Activated CD4-positive, alpha-beta T cell treated with anti-CD3 and anti-CD28 coated beads, Interleukin-2, amount 10 ng/mL, durations not matched to agents 24 days and 14 days (primary cell): ENCODE data around the gene MKRN1. TPM values are rescaled to one million over a fixed set of nuclear protein-coding genes. Genes with fewer than 3 reads are reported as not detected.
A peak's percentile ranks its signal among the peaks of the same experiment; 100 is the strongest.
"Not testable (repeated sequence)": the region's sequence is repeated elsewhere in the genome, so short reads cannot be mapped to it uniquely, and the experiment has no call there.

Source experiments
- DNase-seq: peaks from one replicate; pipeline ENCODE4 v3.0.0; 2022
- H3K27ac Mint-ChIP-seq: one replicate; pipeline ENCODE4 v1.8.0; 2022; ENCODE audit warnings: mild to moderate bottlenecking, mixed read lengths
- H3K27me3 Mint-ChIP-seq: one replicate; pipeline ENCODE4 v1.8.0; 2022; ENCODE audit warnings: mixed read lengths
- H3K36me3 Mint-ChIP-seq: one replicate; pipeline ENCODE4 v1.8.0; 2022; ENCODE audit warnings: low read depth, mild to moderate bottlenecking, mixed read lengths
- H3K4me1 Mint-ChIP-seq: one replicate; pipeline ENCODE4 v1.8.0; 2021; ENCODE audit warnings: mixed read lengths
- H3K4me3 Mint-ChIP-seq: one replicate; pipeline ENCODE4 v1.8.0; 2022; ENCODE audit warnings: mild to moderate bottlenecking, moderate library complexity, mixed read lengths
- H3K9me3 Mint-ChIP-seq: one replicate; pipeline ENCODE4 v1.8.0; 2021; ENCODE audit warnings: mixed read lengths
- intact Hi-C: fragments of 100-400 bp; cut with micrococcal nuclease; formaldehyde crosslinking; loops from one replicate; pipeline ENCODE4 v1.15.1; 2023
- total RNA-seq: library from RNA; stranded (reverse); gene quantifications from 2 replicates; pipeline ENCODE4 v1.2.3, GENCODE V29; 2022

The MKRN1 gene, protein sequence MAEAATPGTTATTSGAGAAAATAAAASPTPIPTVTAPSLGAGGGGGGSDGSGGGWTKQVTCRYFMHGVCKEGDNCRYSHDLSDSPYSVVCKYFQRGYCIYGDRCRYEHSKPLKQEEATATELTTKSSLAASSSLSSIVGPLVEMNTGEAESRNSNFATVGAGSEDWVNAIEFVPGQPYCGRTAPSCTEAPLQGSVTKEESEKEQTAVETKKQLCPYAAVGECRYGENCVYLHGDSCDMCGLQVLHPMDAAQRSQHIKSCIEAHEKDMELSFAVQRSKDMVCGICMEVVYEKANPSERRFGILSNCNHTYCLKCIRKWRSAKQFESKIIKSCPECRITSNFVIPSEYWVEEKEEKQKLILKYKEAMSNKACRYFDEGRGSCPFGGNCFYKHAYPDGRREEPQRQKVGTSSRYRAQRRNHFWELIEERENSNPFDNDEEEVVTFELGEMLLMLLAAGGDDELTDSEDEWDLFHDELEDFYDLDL
- 59.7 and 67.5 TPM in 2 replicates for total RNA-seq

DNA sequence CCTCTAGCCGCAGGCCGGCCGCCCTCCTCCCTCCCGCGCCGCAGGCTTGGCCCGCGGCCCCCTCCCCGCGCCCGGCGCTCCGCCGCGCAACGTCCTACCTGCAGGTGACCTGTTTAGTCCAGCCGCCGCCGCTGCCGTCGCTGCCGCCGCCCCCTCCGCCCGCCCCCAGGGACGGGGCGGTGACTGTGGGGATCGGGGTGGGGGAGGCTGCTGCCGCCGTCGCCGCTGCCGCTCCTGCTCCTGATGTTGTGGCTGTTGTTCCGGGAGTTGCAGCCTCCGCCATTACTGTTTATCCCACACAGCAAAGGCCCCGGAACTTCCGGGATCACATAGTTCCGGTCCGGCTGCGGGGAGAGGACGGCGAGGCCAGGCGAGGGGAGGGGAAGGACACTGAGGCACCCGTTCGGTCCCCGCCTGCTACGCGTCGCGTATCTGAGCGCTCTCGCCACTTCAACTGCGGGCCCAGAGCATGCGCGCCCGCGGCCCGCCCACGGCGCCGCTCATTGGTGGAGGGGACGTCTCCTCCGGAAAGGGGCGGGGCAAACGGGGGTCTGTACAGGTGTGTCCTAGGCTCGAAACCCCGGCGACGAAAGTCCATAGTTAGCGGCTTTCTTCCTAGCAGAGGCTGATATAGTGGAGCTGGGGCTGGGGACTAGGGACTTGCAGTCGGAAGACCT lies at the start of gene MKRN1:
Gene MKRN1 (minus strand): TSS at position 444 of the 677 bp plus-strand sequence. CDS start 161 bp downstream, at position 283.
- Mint-ChIP-seq H3K4me1 (peaks cover 26% of the 10 kb centered on the region), H3K36me3 (peaks cover 5% of the 10 kb centered on the region), H3K9me3 (no peaks in the 10 kb centered on the region), H3K27me3 (peaks cover 13% of the 10 kb centered on the region), H3K4me3 (peak within 1 kb of the TSS; percentile 99), H3K27ac (peak within 1 kb of the TSS; percentile 97)
- intact Hi-C loops: loop anchor here (1.0 to 2.0 kb wide), 9 partner anchors 76 to 536 kb away; partner anchors contain the start of genes ADCK2, NDUFB2 and PARP12
- DNase-seq: peak; percentile 98

DNA sequence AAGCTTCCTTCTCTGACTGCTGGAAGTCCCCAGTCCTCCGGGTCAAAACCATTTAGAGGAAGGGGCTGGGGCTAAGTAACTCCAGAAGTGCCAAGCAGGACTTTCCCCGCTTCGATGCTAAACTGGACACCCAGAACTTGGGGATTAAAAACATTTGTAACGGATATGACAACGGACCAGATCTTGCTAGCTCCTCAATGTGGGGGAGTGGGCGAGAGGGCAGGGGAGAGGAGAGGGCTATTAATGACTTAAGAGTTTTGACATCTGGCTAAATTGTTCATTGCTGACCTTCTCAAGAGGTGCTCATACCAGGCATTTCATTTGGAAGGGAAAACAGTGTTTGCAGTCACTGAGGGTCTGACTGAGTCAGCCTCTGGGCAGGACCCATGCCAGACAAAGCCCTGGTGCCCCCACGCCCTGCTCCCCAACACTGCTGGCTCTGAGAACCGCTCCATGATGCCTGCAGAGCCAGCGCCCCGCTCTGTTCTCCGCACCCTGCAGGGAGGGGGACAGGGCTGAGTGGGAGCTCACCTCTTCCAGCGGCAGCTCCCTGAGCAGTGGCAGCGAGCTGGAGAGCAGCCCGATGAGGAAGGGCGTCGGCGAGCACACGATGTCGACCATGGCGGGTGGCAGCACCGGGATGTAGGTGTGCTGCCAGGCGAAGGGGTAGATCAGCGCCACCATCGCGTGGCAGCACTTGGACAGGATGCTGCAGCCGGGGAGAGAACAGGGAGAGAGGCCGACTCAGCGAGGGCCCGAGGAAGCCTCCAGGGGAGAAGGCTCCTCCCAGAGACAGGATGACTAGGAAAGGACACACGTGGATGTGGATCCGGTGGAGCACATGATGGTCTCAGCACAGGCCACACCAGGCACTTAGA lies 47.7 kb upstream of the MKRN1 start:
- Mint-ChIP-seq H3K9me3 (no peaks in the 10 kb centered on the region), H3K36me3 (no peaks in the 10 kb centered on the region), H3K4me1 (peaks cover 6% of the 10 kb centered on the region), H3K27ac (no peak overlapping the region), H3K27me3 (peaks cover 5% of the 10 kb centered on the region), H3K4me3 (no peak overlapping the region)
- intact Hi-C loops: no loop called here
- DNase-seq: peak; percentile 43

- Mint-ChIP-seq H3K27ac (no peak overlapping the region), H3K36me3 (no peaks in the 10 kb centered on the region), H3K4me1 (peaks cover 6% of the 10 kb centered on the region), H3K27me3 (peaks cover 4% of the 10 kb centered on the region), H3K4me3 (no peak overlapping the region), H3K9me3 (no peaks in the 10 kb centered on the region)
- intact Hi-C loops: no loop called here
- no peak for DNase-seq
These were observed 46.9 kb upstream of the MKRN1 start for GRCh38 chr7:140526214-140526613.

- peak; percentile 73 for DNase-seq
- no peaks in the 10 kb centered on the region for H3K36me3 Mint-ChIP-seq
- intact Hi-C loops: no loop called here
- H3K4me1 Mint-ChIP-seq: peaks cover 6% of the 10 kb centered on the region
- no peaks in the 10 kb centered on the region for H3K9me3 Mint-ChIP-seq
- H3K27ac Mint-ChIP-seq: no peak overlapping the region
- H3K27me3 Mint-ChIP-seq: peaks cover 4% of the 10 kb centered on the region
- H3K4me3 Mint-ChIP-seq: no peak overlapping the region
These were observed 46.4 kb upstream of the MKRN1 start for GRCh38 chr7:140525743-140526142.

- Mint-ChIP-seq H3K4me1 (peaks cover 7% of the 10 kb centered on the region), H3K36me3 (no peaks in the 10 kb centered on the region), H3K4me3 (no peak overlapping the region), H3K27ac (no peak overlapping the region), H3K27me3 (peaks cover 9% of the 10 kb centered on the region), H3K9me3 (no peaks in the 10 kb centered on the region)
- no peak for DNase-seq
- intact Hi-C loops: no loop called here
These were observed 42.1 kb upstream of the MKRN1 start for GRCh38 chr7:140521421-140521820.

DNA sequence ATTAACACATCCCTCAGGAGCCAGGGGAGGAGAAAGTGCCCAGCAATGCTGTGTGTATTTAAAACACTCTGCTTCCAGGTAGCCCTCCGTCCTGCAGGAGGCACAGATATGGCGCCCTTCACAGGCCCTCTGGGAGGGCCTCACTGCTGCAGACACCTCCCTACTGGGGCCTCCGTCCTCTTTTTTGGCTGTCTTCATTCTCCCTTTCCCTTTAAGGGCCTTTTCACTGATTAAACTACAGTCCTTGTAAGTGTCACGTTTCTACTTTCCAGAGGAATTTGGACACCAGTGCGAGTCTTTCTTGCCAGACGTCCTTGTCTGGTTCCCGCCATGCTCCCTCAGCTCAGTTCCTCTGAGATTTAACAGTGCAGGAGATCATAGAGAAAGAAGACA lies 39.7 kb upstream of the MKRN1 start:
- Mint-ChIP-seq H3K4me3 (no peak overlapping the region), H3K9me3 (no peaks in the 10 kb centered on the region), H3K4me1 (peaks cover 2% of the 10 kb centered on the region), H3K36me3 (no peaks in the 10 kb centered on the region), H3K27me3 (peaks cover 10% of the 10 kb centered on the region), H3K27ac (no peak overlapping the region)
- intact Hi-C loops: loop anchor here (5.0 kb wide), 1 partner anchor 118 kb away; no protein-coding TSS in a partner anchor
- no peak for DNase-seq

DNA sequence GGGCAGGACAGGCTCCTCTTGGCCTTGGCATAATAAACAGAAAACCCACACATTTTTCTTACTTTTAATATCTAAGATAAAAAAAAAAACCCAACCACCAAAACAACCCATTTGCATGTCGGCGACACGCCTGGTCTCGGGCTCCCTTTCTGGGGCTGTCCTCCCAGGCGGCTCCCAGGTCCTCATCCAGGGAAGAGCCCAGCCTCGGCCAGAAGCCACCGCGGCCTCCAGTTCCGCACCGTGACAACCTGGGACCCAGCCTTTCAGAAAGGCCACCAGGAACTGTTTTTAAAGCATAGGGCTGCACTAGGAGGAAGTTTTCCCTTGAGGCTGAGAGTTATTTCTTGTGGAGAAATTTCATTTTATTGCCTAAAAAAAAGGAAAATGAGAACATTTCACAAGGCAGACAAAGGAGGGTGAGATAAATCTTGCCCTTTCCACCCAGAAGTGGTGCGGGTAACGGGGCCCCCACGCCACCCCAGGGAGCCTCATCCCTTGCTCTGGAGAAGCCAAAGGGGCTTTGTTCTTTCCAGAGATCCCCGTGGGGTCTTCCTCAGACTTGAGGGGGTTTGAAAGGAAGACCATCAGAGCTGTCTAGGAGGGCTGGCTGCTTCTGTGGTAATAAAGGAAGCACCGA lies 39.2 kb upstream of the MKRN1 start:
- H3K27me3 Mint-ChIP-seq: peaks cover 11% of the 10 kb centered on the region
- no peak overlapping the region for H3K27ac Mint-ChIP-seq
- no peak overlapping the region for H3K4me3 Mint-ChIP-seq
- H3K4me1 Mint-ChIP-seq: peaks cover 2% of the 10 kb centered on the region
- no peaks in the 10 kb centered on the region for H3K36me3 Mint-ChIP-seq
- H3K9me3 Mint-ChIP-seq: no peaks in the 10 kb centered on the region
- DNase-seq: no peak
- intact Hi-C loops: loop anchor here (1.0 to 5.0 kb wide), 3 partner anchors 119 to 494 kb away; no protein-coding TSS in a partner anchor

- H3K27me3 Mint-ChIP-seq: peaks cover 9% of the 10 kb centered on the region
- no peaks in the 10 kb centered on the region for H3K36me3 Mint-ChIP-seq
- intact Hi-C loops: loop anchor here (1.0 to 5.0 kb wide), 3 partner anchors 120 to 495 kb away; no protein-coding TSS in a partner anchor
- peak; percentile 89 for DNase-seq
- peaks cover 2% of the 10 kb centered on the region for H3K4me1 Mint-ChIP-seq
- no peaks in the 10 kb centered on the region for H3K9me3 Mint-ChIP-seq
- H3K27ac Mint-ChIP-seq: no peak overlapping the region
- H3K4me3 Mint-ChIP-seq: no peak overlapping the region
These were observed 38.5 kb upstream of the MKRN1 start for GRCh38 chr7:140517546-140518369.

GRCh38 chr7:140512317-140513000 lies 33.2 kb upstream of the MKRN1 start:
- Mint-ChIP-seq H3K27me3 (peaks cover 4% of the 10 kb centered on the region), H3K4me3 (no peak overlapping the region)
- DNase-seq: no peak

DNA sequence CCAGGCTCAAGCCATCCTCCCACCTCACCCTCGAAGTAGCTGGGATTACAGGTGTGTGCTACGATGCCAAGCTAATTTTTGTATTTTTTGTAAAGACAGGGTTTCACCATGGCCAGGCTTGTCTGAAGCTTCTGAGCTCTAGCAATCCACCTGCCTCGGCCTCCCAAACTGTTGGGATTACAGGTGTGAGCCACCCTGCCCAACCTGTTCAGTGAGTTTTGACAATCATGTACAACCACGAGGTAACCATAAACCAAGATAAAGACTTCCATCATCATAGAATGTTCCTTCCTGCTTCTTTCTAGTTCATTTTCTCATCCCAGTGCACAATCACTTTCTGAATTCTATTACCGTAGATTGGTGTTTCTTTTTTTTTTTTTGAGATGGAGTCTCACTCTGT lies 30.5 kb upstream of the MKRN1 start:
- Mint-ChIP-seq H3K27me3 (peaks cover 2% of the 10 kb centered on the region), H3K9me3 (no peaks in the 10 kb centered on the region), H3K36me3 (no peaks in the 10 kb centered on the region), H3K4me3 (no peak overlapping the region), H3K27ac (no peak overlapping the region), H3K4me1 (no peaks in the 10 kb centered on the region)
- no peak for DNase-seq
- intact Hi-C loops: no loop called here

More at GRCh38 chr7:140512317-140513000, 33.2 kb upstream of the MKRN1 start:
- H3K27ac Mint-ChIP-seq: no peak overlapping the region
- H3K4me1 Mint-ChIP-seq: no peaks in the 10 kb centered on the region
- H3K9me3 Mint-ChIP-seq: no peaks in the 10 kb centered on the region
- H3K36me3 Mint-ChIP-seq: no peaks in the 10 kb centered on the region
- intact Hi-C loops: no loop called here

DNA sequence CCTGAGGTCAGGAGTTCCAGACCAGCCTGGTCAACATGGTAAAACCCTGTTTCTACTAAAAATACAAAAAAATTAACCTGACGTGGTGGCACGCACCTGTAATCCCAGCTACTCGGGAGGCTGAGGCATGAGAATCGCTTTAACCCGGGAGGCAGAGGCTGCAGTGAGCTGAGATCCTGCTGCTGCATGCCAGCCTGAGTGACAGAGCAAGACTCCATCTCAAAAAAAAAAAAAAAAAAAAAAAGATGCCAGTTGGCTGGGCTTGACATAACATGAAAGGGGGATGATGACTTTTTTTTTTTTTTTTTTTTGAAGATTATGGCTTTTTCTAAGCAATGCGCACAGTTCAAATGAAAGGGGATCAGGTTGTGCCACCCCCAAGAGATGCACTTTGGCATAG lies 28.3 kb upstream of the MKRN1 start:
- H3K27ac Mint-ChIP-seq, H3K9me3 Mint-ChIP-seq, intact Hi-C loops, H3K4me1 Mint-ChIP-seq, H3K4me3 Mint-ChIP-seq, H3K36me3 Mint-ChIP-seq, DNase-seq, H3K27me3 Mint-ChIP-seq: not testable (repeated sequence)
